Prostate gland (tissue), 2 donors: Measurements from ENCODE around the gene ADGRG7.

Source experiments
- CTCF ChIP-seq, 4 experiments: fragments of 200-600 bp in 2 of 4; fragments of 450-650 bp in 2 of 4; sonication (generic) in 2 of 4; IDR thresholded peaks; 1 replicate in 3 of 4; 2 replicates in 1 of 4; pipeline ENCODE4 v1.5.1; 2016 to 2019; ENCODE audit warnings: antibody characterized with exemption in 4 of 4, mild to moderate bottlenecking in 2 of 4, moderate library complexity in 2 of 4
- POLR2A ChIP-seq: fragments of 450-650 bp; IDR thresholded peaks from one replicate; pipeline ENCODE4 v1.6.1; 2016; ENCODE audit warnings: antibody characterized with exemption, mild to moderate bottlenecking
- POLR2AphosphoS5 ChIP-seq: sonication (generic); formaldehyde crosslinking; IDR thresholded peaks from one replicate; pipeline ENCODE4 v1.6.1; 2017; ENCODE audit warnings: antibody characterized with exemption

- TF ChIP-seq CTCF (IDR thresholded peaks at IDR 0.05) (no peak), POLR2A (no peak), POLR2AphosphoS5 (no peak)
Observed at GRCh38 chr3:100720426-100720825, 111.0 kb downstream of the ADGRG7 start.
